Daoy (cell line): ENCODE measurements around the gene PGRMC1. TPM values are rescaled to one million over a fixed set of nuclear protein-coding genes. Genes with fewer than 3 reads are reported as not detected.

ENCODE experiments used
- total RNA-seq: library from RNA; depleted of rRNA; stranded (reverse); fragments of >200 nt; shearing (Covaris generic); gene quantifications from 2 replicates; pipeline ENCODE4 v1.2.3, GENCODE V29; 2014; rRNA removed

The PGRMC1 gene
- total RNA-seq, 1 experiment from 2014 or later, result 212 TPM

Other genes with a start within 250 kb of the PGRMC1 start
- not detected in 2 replicates for gene CT47C1, start 163.3 kb upstream of the PGRMC1 start, total RNA-seq
- gene KIAA1210, start 108.5 kb upstream of the PGRMC1 start, total RNA-seq, result not detected in 2 replicates
- 5.4 and 6.7 TPM in 2 replicates for gene SLC25A43, start 163.1 kb downstream of the PGRMC1 start, total RNA-seq
- gene SLC25A5, start 232.2 kb downstream of the PGRMC1 start, total RNA-seq, result 198 and 231 TPM in 2 replicates